HS-5 (cell line): ENCODE results near the gene MS4A18.

ENCODE experiments used
- DNase-seq: peaks from one replicate; pipeline ENCODE4 v3.0.0-alpha.2; 2012; ENCODE audit warnings: low read depth

The MS4A18 gene

GRCh38 chr11:60788401-60789125 lies 64.0 kb downstream of the MS4A18 start:
- no peak for DNase-seq

GRCh38 chr11:60790726-60791125 lies 66.2 kb downstream of the MS4A18 start:
- DNase-seq = no peak

DNA sequence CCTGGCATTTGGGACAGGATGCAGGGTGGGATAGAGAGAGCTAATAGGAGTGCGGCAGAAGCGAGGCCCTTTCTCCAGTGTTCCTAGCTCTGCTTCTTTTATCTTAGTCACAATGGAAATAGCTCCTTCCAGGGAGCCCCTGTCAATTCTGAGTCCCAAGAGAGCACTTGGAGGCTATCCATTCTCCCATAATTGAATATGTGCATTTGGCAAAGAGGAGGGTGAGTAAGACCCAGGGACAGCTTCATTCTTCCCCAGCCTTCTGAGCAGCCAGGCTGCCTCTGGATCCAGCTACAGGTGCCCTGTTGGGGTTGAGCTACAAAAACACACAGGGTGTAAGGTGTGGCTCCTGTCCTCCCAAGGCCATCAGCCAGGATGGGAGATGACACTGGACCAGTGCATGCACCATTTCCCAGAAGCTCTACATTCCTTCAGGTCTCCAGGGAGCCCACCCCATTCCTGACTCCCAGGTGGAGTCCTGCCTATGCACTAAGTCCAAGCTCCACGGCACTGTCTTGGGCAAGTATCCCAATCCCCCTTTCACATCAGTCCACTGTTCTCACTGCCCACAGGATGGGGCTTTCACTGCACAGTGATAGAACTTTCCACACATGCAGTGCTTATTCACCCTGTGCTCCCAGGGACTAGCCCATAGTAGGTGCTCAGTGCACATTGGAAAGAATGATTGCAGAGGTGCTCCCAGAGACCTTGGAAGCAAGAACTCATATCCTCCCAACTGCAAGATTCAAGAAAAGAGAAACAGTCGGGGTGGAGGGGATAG lies 66.8 kb downstream of the MS4A18 start:
- DNase-seq = no peak

DNA sequence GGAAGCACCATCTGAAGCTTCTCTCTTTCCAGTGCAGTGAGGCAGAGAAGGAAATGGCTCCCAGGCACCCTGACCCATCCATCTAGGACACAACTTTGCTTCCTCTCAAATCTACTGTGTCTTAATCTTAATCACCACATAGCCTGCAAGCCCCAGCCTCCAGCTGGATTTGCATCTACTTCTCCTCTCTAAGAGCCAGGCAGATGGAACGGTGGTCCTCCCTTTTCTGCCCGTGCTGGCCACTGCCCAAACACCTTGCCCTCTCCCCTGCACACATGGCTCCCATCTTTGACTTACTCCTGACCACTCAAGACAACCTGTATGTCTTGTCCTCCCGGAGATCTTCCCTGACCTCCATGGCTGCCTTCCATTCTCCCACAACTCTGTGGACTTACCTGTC lies 68.0 kb downstream of the MS4A18 start:
- no peak for DNase-seq
